HepG2 (cell line): ENCODE data around the gene ASCC2. TPM values are rescaled to one million over a fixed set of nuclear protein-coding genes. Genes with fewer than 3 reads are reported as not detected.
"Not testable (repeated sequence)": the region's sequence is repeated elsewhere in the genome, so short reads cannot be mapped to it uniquely, and the experiment has no call there.

Experiments
- ATAC-seq: fragments of 200-7000 bp; cut with Tn5 transposase; 3 replicates; pipeline ENCODE4 v1.9.1; 2020; ENCODE audit warnings: mild to moderate bottlenecking, moderate library complexity
- BruUV-seq: library from RNA; stranded (reverse); fragments of 400-500 nt; replicated peaks from 2 replicates; lab custom pipeline; 2021; lab: Mats Ljungman, UMichigan
- CTCF ChIA-PET: fragments of 300-600 bp; formaldehyde crosslinking; extraction: SDS; loops from one replicate; lab custom pipeline; 2021; ENCODE audit warnings: low total read pairs, inconsistent platforms, low intra/inter-chr PET ratio; lab: Yijun Ruan, JAX
- POLR2A ChIA-PET: fragments of 350-600 bp; sonication (Branson Sonifier 250); formaldehyde crosslinking; loops from one replicate; lab custom pipeline; 2020; ENCODE audit warnings: antibody characterized with exemption, inconsistent platforms; lab: Yijun Ruan, JAX
- DNase-seq: peaks from one replicate; pipeline ENCODE4 v3.0.0-alpha.2; 2015; ENCODE audit warnings: low spot score
- FAIRE-seq: peaks from 3 replicates; lab custom pipeline; 2011; peaks lifted over from hg19 to GRCh38; lab: Jason Lieb, UNC
- H2AFZ ChIP-seq: one replicate; pipeline ENCODE4 v1.6.1; 2011; ENCODE audit warnings: low read length, inconsistent platforms
- H3K27ac ChIP-seq: fragments of 300-600 bp; 3 replicates; pipeline ENCODE4 v1.8.0; 2011; ENCODE audit warnings: mixed run types, mild to moderate bottlenecking, mixed read lengths, low read length, inconsistent platforms; ENCODE audit not compliant: insufficient read depth; ENCODE audit errors: extremely low read length
- H3K27me3 ChIP-seq, 2 experiments: fragments of 200-600 bp in 1 of 2; 2 replicates in 1 of 2; 3 replicates in 1 of 2; pipeline versions ENCODE4 v1.6.0 to v1.8.0; 2011; ENCODE audit warnings: low read length in 2 of 2, mild to moderate bottlenecking in 2 of 2, moderate library complexity in 2 of 2, inconsistent platforms in 1 of 2; ENCODE audit not compliant: insufficient read depth in 2 of 2, control insufficient read depth in 1 of 2
- H3K36me3 ChIP-seq, 2 experiments: fragments of 200-600 bp in 1 of 2; replicated peaks in 1 of 2; 2 replicates in 1 of 2; 3 replicates in 1 of 2; pipeline versions ENCODE4 v1.5.1 to v1.8.0; 2011; ENCODE audit warnings: low read length in 2 of 2, inconsistent platforms in 1 of 2; ENCODE audit not compliant: insufficient read depth in 2 of 2, control insufficient read depth in 1 of 2
- H3K4me1 ChIP-seq: 2 replicates; pipeline ENCODE4 v1.5.1; 2012; ENCODE audit warnings: low read length, inconsistent platforms; ENCODE audit not compliant: insufficient read depth
- H3K4me2 ChIP-seq: 2 replicates; pipeline ENCODE4 v1.6.0; 2011; ENCODE audit warnings: low read depth, low read length, inconsistent platforms
- H3K4me3 ChIP-seq, 3 experiments: fragments of 200-600 bp in 1 of 3; sonication (generic), shearing (Covaris generic) in 1 of 3; replicated peaks in 1 of 3; 2 replicates each; pipeline ENCODE4 v1.5.1; 2011 to 2016; ENCODE audit warnings: low read length in 3 of 3, inconsistent platforms in 2 of 3, low read depth in 2 of 3, mild to moderate bottlenecking in 2 of 3, control low read depth in 1 of 3, mixed read lengths in 1 of 3; ENCODE audit not compliant: insufficient read depth in 1 of 3
- H3K79me2 ChIP-seq: one replicate; pipeline ENCODE4 v1.6.1; 2011; ENCODE audit warnings: low read length, inconsistent platforms; ENCODE audit not compliant: insufficient read depth
- H3K9ac ChIP-seq: 2 replicates; pipeline ENCODE4 v1.6.0; 2011; ENCODE audit warnings: mild to moderate bottlenecking, low read depth, low read length, inconsistent platforms; ENCODE audit not compliant: insufficient read depth
- H3K9me3 ChIP-seq: 2 replicates; pipeline ENCODE4 v1.5.1; 2012; ENCODE audit warnings: mild to moderate bottlenecking, low read length
- H4K20me1 ChIP-seq: 2 replicates; pipeline ENCODE4 v1.6.0; 2011; ENCODE audit warnings: inconsistent platforms, mild to moderate bottlenecking, low read length, moderate library complexity; ENCODE audit not compliant: insufficient read depth
- KMT2A ChIP-seq: sonication (generic); formaldehyde crosslinking; IDR thresholded peaks from 2 replicates; pipeline ENCODE4 v1.4.0; 2020; ENCODE audit warnings: missing genetic modification reagents
- TBX2 ChIP-seq: sonication (generic); formaldehyde crosslinking; IDR thresholded peaks from 2 replicates; pipeline ENCODE4 v1.5.0; 2020; ENCODE audit warnings: missing genetic modification reagents, mild to moderate bottlenecking, borderline replicate concordance
- ZBTB25 ChIP-seq: IDR thresholded peaks from 2 replicates; pipeline ENCODE4 v1.6.1; 2018; ENCODE audit warnings: missing genetic modification reagents
- ZNF563 ChIP-seq: sonication (generic); formaldehyde crosslinking; IDR thresholded peaks from 2 replicates; pipeline ENCODE4 v1.8.0; 2022; ENCODE audit warnings: mild to moderate bottlenecking, moderate library complexity, missing genetic modification reagents
- ZNF607 ChIP-seq: sonication (generic); formaldehyde crosslinking; IDR thresholded peaks from 2 replicates; pipeline ENCODE4 v1.5.1; 2020; ENCODE audit warnings: missing genetic modification reagents, mild to moderate bottlenecking, borderline replicate concordance
- ZNF7 ChIP-seq: IDR thresholded peaks from 2 replicates; pipeline ENCODE4 v1.6.1; 2016; ENCODE audit warnings: missing biosample characterization, missing genetic modification reagents
- WGBS: methylation state at CpG from one replicate; pipeline ENCODE4 v1.1.6; 2017; ENCODE audit warnings: low lambda C conversion rate; 5-methylcytosine and 5-hydroxymethylcytosine counted together
- in situ Hi-C: cut with HindIII; loops from 2 replicates; pipeline ENCODE4 v1.10.0; 2017; ENCODE audit warnings: low pct_unique_long_range_greater_than_20kb; ENCODE audit not compliant: extremely low pct_ligation_motif_present
- intact Hi-C: fragments of 100-400 bp; cut with micrococcal nuclease; formaldehyde crosslinking; loops from one replicate; pipeline ENCODE4 v1.10.0; 2022; ENCODE audit not compliant: unreplicated experiment
- polyA plus RNA-seq, 8 experiments: library from polyadenylated mRNA; depleted of rRNA in 3 of 8; stranded (reverse) in 7 of 8; unstranded in 1 of 8; fragments of >200 nt; fragmentation: Illumina TruSeq in 4 of 8; extraction: Trizol in 4 of 8; gene quantifications; 2 replicates each; pipeline versions ENCODE4 v1.2.1 to v1.2.3, GENCODE V29; 2011 to 2016; ENCODE audit warnings: low read depth in 4 of 8, missing spikeins in 1 of 8, mixed read lengths in 1 of 8; ENCODE audit not compliant: insufficient read depth in 1 of 8
- total RNA-seq, 5 experiments: library from RNA; depleted of rRNA; stranded (reverse); fragments of >200 nt; fragmentation: Illumina TruSeq; extraction: Trizol; gene quantifications; 2 replicates each; pipeline ENCODE4 v1.2.3, GENCODE V29; 2016; ENCODE audit warnings: low read depth in 1 of 5

The ASCC2 gene
- total and polyA plus RNA-seq, 2 of the 13 experiments (the other 11 are each of a cell fraction or from before 2014, with no cell fraction given) = 26.2 to 26.3 TPM

DNA sequence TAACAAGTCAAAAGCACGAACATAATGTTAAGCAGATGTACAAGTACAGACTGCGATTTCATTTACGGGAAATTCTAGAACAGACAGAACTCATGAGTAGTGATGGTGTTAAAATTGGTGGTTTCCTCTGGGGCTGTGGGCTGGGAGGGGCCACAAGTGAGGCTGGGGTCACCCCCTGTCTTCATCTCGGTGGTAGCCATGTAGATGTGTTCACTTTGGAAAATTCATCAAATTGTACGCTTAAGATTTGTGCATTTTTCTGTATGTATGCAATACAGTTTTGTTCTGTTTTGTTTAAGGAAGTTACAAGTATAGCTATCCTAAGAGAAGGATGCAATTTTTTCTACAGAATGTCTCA, 504 bp upstream of the ASCC2 start (continued):
- no peak for TF ChIP-seq ZBTB25
- TF ChIP-seq ZNF607 (CRISPR knock-in tag) = 0 out of 2 replicates have a peak, but pooled peaks have one; percentile 11
- TF ChIP-seq ZNF563 (CRISPR knock-in tag) = no peak
- peak; percentile 10; the same call in 1 of the 2 replicates for TF ChIP-seq TBX2 (CRISPR knock-in tag)
- no peak for TF ChIP-seq ZNF7
- no peak for TF ChIP-seq KMT2A (CRISPR knock-in tag)

GRCh38 chr22:29836791-29837370, 1.2 kb downstream of the ASCC2 start:
- BruUV-seq, intact Hi-C loops, H3K27me3 ChIP-seq, H4K20me1 ChIP-seq, FAIRE-seq, CTCF ChIA-PET, H3K27ac ChIP-seq, H3K9me3 ChIP-seq, H2AFZ ChIP-seq, DNase-seq, ATAC-seq, in situ Hi-C loops, H3K9ac ChIP-seq: not testable (repeated sequence)
- POLR2A ChIA-PET = interaction anchor here (1.2 to 2.0 kb wide), 5 partner anchors 14 to 71 kb away, joined by 3 to 8 read pairs (median 4); partner anchors contain the start of genes UQCR10 and ZMAT5
- H3K4me3 ChIP-seq = peak overlapping the region in 2 of 3 experiments; percentile 82 to 96; a peak in 3 of 6 replicates
- peaks cover 2 to 16% of the 10 kb centered on the region in 2 experiments for H3K36me3 ChIP-seq
- WGBS = 91% methylated on average over 18 of the region's 18 CpGs
- peaks cover 30% of the 10 kb centered on the region for H3K4me1 ChIP-seq
- peaks cover 14% of the 10 kb centered on the region for H3K79me2 ChIP-seq
- H3K4me2 ChIP-seq = peak overlapping the region; percentile 89
